C4-2B (cell line): ENCODE data around the gene MTFP1.

Source experiments
- ZFX ChIP-seq: fragments of 450-650 bp; IDR thresholded peaks from 2 replicates; pipeline ENCODE4 v1.6.1; 2017
- TF ChIP-seq, protein P1 (sequence below): fragments of 450-650 bp; conservative IDR thresholded peaks from 2 replicates; pipeline ENCODE4 v1.5.1; 2017; ENCODE audit warnings: mild to moderate bottlenecking

DNA sequence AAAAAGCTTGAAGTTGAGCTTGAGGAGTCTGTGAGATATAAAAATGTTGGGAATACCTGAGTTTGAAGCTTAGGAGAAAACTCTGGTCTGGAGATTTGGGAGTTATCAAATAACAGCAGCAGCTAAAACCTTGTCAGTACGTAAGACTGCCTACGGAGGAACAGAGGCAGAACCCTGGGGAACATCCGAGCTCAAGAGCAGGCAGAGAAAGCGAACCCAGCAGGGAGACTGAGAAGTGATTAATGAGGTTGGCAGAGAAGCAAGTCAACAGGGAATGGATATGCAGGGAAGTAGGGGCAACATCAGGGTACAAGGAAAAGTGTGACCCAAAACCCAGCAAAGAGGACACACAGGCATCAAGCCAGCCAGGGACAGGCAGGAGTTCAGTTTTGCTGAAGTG is 12.6 kb upstream of the MTFP1 start:
- TF ChIP-seq, protein P1, sequence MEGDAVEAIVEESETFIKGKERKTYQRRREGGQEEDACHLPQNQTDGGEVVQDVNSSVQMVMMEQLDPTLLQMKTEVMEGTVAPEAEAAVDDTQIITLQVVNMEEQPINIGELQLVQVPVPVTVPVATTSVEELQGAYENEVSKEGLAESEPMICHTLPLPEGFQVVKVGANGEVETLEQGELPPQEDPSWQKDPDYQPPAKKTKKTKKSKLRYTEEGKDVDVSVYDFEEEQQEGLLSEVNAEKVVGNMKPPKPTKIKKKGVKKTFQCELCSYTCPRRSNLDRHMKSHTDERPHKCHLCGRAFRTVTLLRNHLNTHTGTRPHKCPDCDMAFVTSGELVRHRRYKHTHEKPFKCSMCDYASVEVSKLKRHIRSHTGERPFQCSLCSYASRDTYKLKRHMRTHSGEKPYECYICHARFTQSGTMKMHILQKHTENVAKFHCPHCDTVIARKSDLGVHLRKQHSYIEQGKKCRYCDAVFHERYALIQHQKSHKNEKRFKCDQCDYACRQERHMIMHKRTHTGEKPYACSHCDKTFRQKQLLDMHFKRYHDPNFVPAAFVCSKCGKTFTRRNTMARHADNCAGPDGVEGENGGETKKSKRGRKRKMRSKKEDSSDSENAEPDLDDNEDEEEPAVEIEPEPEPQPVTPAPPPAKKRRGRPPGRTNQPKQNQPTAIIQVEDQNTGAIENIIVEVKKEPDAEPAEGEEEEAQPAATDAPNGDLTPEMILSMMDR = no peak
- no peak for TF ChIP-seq ZFX
